Smooth muscle cell (in vitro differentiated cells): ENCODE data around the gene RAB3A. TPM values are rescaled to one million over a fixed set of nuclear protein-coding genes. Genes with fewer than 3 reads are reported as not detected.

ENCODE experiments used
- DNase-seq: peaks from one replicate; lab custom pipeline; 2025; ENCODE audit not compliant: unreplicated experiment; lab: John Stamatoyannopoulos, UW
- H2AFZ ChIP-seq: fragments of 200-600 bp; sonication (generic); 2 replicates; pipeline ENCODE4 v1.6.0; 2016; ENCODE audit warnings: antibody characterized with exemption, low read depth, mild to moderate bottlenecking
- H3F3A ChIP-seq: fragments of 200-600 bp; sonication (generic); 2 replicates; pipeline ENCODE4 v1.6.0; 2017; ENCODE audit warnings: antibody characterized with exemption, low read depth
- H3K27ac ChIP-seq: fragments of 200-600 bp; sonication (generic); 2 replicates; pipeline ENCODE4 v1.5.1; 2016; ENCODE audit warnings: low read depth, mild to moderate bottlenecking
- H3K27me3 ChIP-seq: fragments of 200-600 bp; sonication (generic); 2 replicates; pipeline ENCODE4 v1.6.1; 2016; ENCODE audit warnings: low read depth, mild to moderate bottlenecking
- H3K36me3 ChIP-seq: fragments of 200-600 bp; sonication (generic); 2 replicates; pipeline ENCODE4 v1.5.1; 2016; ENCODE audit warnings: low read depth
- H3K4me1 ChIP-seq: fragments of 200-600 bp; sonication (generic); 2 replicates; pipeline ENCODE4 v1.5.1; 2016; ENCODE audit warnings: low read depth
- H3K4me2 ChIP-seq: fragments of 200-600 bp; sonication (generic); 2 replicates; pipeline ENCODE4 v1.6.0; 2016; ENCODE audit warnings: mild to moderate bottlenecking
- H3K4me3 ChIP-seq: fragments of 200-600 bp; sonication (generic); 2 replicates; pipeline ENCODE4 v1.5.1; 2016; ENCODE audit warnings: mild to moderate bottlenecking
- H3K79me2 ChIP-seq: fragments of 200-600 bp; sonication (generic); 2 replicates; pipeline ENCODE4 v1.6.0; 2016; ENCODE audit warnings: low read depth, mild to moderate bottlenecking
- H3K9ac ChIP-seq: fragments of 200-600 bp; sonication (generic); 2 replicates; pipeline ENCODE4 v1.6.0; 2016; ENCODE audit warnings: low read depth
- H3K9me3 ChIP-seq: fragments of 200-600 bp; sonication (generic); replicated peaks from 2 replicates; pipeline ENCODE4 v1.5.1; 2016; ENCODE audit warnings: low read depth
- H4K20me1 ChIP-seq: fragments of 200-600 bp; sonication (generic); 2 replicates; pipeline ENCODE4 v1.6.0; 2016; ENCODE audit warnings: low read depth
- CTCF ChIP-seq: fragments of 200-600 bp; sonication (generic); IDR thresholded peaks from 2 replicates; pipeline ENCODE4 v1.5.1; 2017; ENCODE audit warnings: borderline replicate concordance, mild to moderate bottlenecking, antibody characterized with exemption; ENCODE audit not compliant: insufficient read depth, poor library complexity, severe bottlenecking
- WGBS: methylation state at CpG from one replicate; pipeline ENCODE4 v1.1.7; 2016; ENCODE audit warnings: low lambda C conversion rate; 5-methylcytosine and 5-hydroxymethylcytosine counted together
- polyA plus RNA-seq: library from polyadenylated mRNA; unstranded; fragments of >200 nt; fragmentation: Nextera tagmentation; extraction: Ambion mirVana; gene quantifications from 2 replicates; pipeline ENCODE4 v1.2.1, GENCODE V29; 2016
- total RNA-seq: library from RNA; depleted of rRNA; stranded (reverse); fragments of >200 nt; gene quantifications from 2 replicates; pipeline ENCODE4 v1.2.3, GENCODE V29; 2014

The RAB3A gene
- total and polyA plus RNA-seq, 2 experiments from 2014 or later: 3.7 to 4.9 TPM

GRCh38 chr19:18202778-18203407 is 949 bp downstream of the RAB3A start:
- Histone ChIP-seq H4K20me1 (peaks cover 18% of the 10 kb centered on the region), H3K79me2 (no peaks in the 10 kb centered on the region), H3K27ac (no peak overlapping the region), H3K4me3 (peak overlapping the region; percentile 65), H3K27me3 (no peaks in the 10 kb centered on the region), H3K9me3 (no peaks in the 10 kb centered on the region), H3F3A (peaks cover 7% of the 10 kb centered on the region), H3K9ac (no peak overlapping the region), H2AFZ (no peak overlapping the region), H3K4me1 (peaks cover 18% of the 10 kb centered on the region), H3K36me3 (no peaks in the 10 kb centered on the region), H3K4me2 (peak overlapping the region; percentile 85)
- TF ChIP-seq CTCF: peak; percentile 13
- WGBS: 41% methylated on average over 32 of the region's 32 CpGs
- no peak for DNase-seq

GRCh38 chr19:18202397-18202777 is 1.5 kb downstream of the RAB3A start:
- no peak overlapping the region for H3K4me2 ChIP-seq
- no peak overlapping the region for H3K27ac ChIP-seq
- H3K4me1 ChIP-seq: peaks cover 18% of the 10 kb centered on the region
- H3K4me3 ChIP-seq: no peak overlapping the region
- H3K36me3 ChIP-seq: no peaks in the 10 kb centered on the region
- no peaks in the 10 kb centered on the region for H3K9me3 ChIP-seq
- no peak for TF ChIP-seq CTCF
- peaks cover 18% of the 10 kb centered on the region for H4K20me1 ChIP-seq
- H3K9ac ChIP-seq: no peak overlapping the region
- 93% methylated on average over 24 of the region's 24 CpGs for WGBS
- H3F3A ChIP-seq: peaks cover 7% of the 10 kb centered on the region
- H2AFZ ChIP-seq: no peak overlapping the region
- H3K27me3 ChIP-seq: no peaks in the 10 kb centered on the region
- H3K79me2 ChIP-seq: no peaks in the 10 kb centered on the region
- DNase-seq: no peak

GRCh38 chr19:18198374-18198773 is 5.5 kb downstream of the RAB3A start:
- Histone ChIP-seq H3K4me3 (no peak overlapping the region), H3K9ac (no peak overlapping the region), H2AFZ (no peak overlapping the region), H3K27me3 (no peaks in the 10 kb centered on the region), H3K4me1 (peaks cover 14% of the 10 kb centered on the region), H3K9me3 (no peaks in the 10 kb centered on the region), H3K36me3 (no peaks in the 10 kb centered on the region), H3K4me2 (no peak overlapping the region), H3F3A (no peaks in the 10 kb centered on the region), H3K27ac (no peak overlapping the region), H4K20me1 (peaks cover 17% of the 10 kb centered on the region), H3K79me2 (no peaks in the 10 kb centered on the region)
- DNase-seq: no peak
- 95% methylated on average over 6 of the region's 6 CpGs for WGBS
- TF ChIP-seq CTCF: no peak

GRCh38 chr19:18197941-18198340 is 5.9 kb downstream of the RAB3A start:
- Histone ChIP-seq H3F3A (no peaks in the 10 kb centered on the region), H4K20me1 (peaks cover 13% of the 10 kb centered on the region), H3K4me3 (no peak overlapping the region), H3K27me3 (no peaks in the 10 kb centered on the region), H3K4me1 (peaks cover 10% of the 10 kb centered on the region), H3K9me3 (no peaks in the 10 kb centered on the region), H3K36me3 (no peaks in the 10 kb centered on the region), H3K9ac (no peak overlapping the region), H2AFZ (no peak overlapping the region), H3K79me2 (no peaks in the 10 kb centered on the region), H3K27ac (no peak overlapping the region), H3K4me2 (no peak overlapping the region)
- no peak for TF ChIP-seq CTCF
- 96% methylated on average over 6 of the region's 6 CpGs for WGBS
- no peak for DNase-seq
